Panc1 (cell line): ENCODE measurements around the gene LAMP2. TPM values are rescaled to one million over a fixed set of nuclear protein-coding genes. Genes with fewer than 3 reads are reported as not detected.

Source experiments
- ATAC-seq: fragments of 200-7000 bp; cut with Tn5 transposase; 2 replicates; pipeline ENCODE4 v1.9.1; 2020; ENCODE audit warnings: mild to moderate bottlenecking, moderate library complexity
- BruUV-seq: library from RNA; stranded (reverse); fragments of 400-500 nt; replicated peaks from 2 replicates; lab custom pipeline; 2021; lab: Mats Ljungman, UMichigan
- CTCF ChIA-PET: fragments of 300-600 bp; sonication (Branson Sonifier 250); formaldehyde crosslinking; loops from one replicate; lab custom pipeline; 2022; ENCODE audit warnings: antibody characterized with exemption; lab: Charles Lee
- POLR2A ChIA-PET: fragments of 300-600 bp; sonication (Branson Sonifier 250); formaldehyde crosslinking; loops from one replicate; lab custom pipeline; 2022; ENCODE audit warnings: antibody characterized with exemption; lab: Charles Lee
- DNase-seq: peaks from one replicate; pipeline ENCODE4 v3.0.0-alpha.2; 2010; ENCODE audit warnings: low read depth, low spot score
- H3K27ac ChIP-seq: 2 replicates; pipeline ENCODE4 v1.5.1; 2011; ENCODE audit warnings: mild to moderate bottlenecking, low read length, inconsistent platforms
- H3K27me3 ChIP-seq: fragments of 200-500 bp; sonication (Bioruptor generic); 2 replicates; pipeline ENCODE4 v1.6.0; 2014; ENCODE audit warnings: low read length, inconsistent platforms; ENCODE audit not compliant: control insufficient read depth, insufficient read depth
- H3K36me3 ChIP-seq: fragments of 200-500 bp; sonication (Bioruptor generic); 2 replicates; pipeline ENCODE4 v1.5.1; 2014; ENCODE audit warnings: inconsistent platforms, mild to moderate bottlenecking, low read length, moderate library complexity; ENCODE audit not compliant: control insufficient read depth, insufficient read depth
- H3K4me1 ChIP-seq: 2 replicates; pipeline ENCODE4 v1.5.1; 2011; ENCODE audit warnings: inconsistent platforms, mild to moderate bottlenecking, low read length, moderate library complexity; ENCODE audit not compliant: control insufficient read depth, insufficient read depth
- H3K4me3 ChIP-seq, 2 experiments: 2 replicates each; pipeline ENCODE4 v1.5.1; 2011 to 2012; ENCODE audit warnings: low read depth in 2 of 2, low read length in 2 of 2, mild to moderate bottlenecking in 2 of 2, inconsistent platforms in 1 of 2, moderate library complexity in 1 of 2
- H3K9me3 ChIP-seq: fragments of 200-500 bp; sonication (Bioruptor generic); 2 replicates; pipeline ENCODE4 v1.5.1; 2014; ENCODE audit warnings: low read depth, mild to moderate bottlenecking, inconsistent platforms, low read length, moderate library complexity; ENCODE audit not compliant: control insufficient read depth, insufficient read depth
- CTCF ChIP-seq: fragments of 450-650 bp; IDR thresholded peaks from 2 replicates; pipeline ENCODE4 v1.5.1; 2017; ENCODE audit warnings: mild to moderate bottlenecking
- POLR2AphosphoS5 ChIP-seq: IDR thresholded peaks from 2 replicates; pipeline ENCODE4 v1.6.1; 2012; ENCODE audit warnings: mild to moderate bottlenecking, low read depth, low read length, moderate library complexity
- REST ChIP-seq, 2 experiments: IDR thresholded peaks; 2 replicates each; pipeline ENCODE4 v1.6.1; 2011 to 2012; ENCODE audit warnings: low read depth in 2 of 2, control low read depth in 1 of 2, low read length in 1 of 2, mild to moderate bottlenecking in 1 of 2, moderate library complexity in 1 of 2; ENCODE audit not compliant: insufficient read depth in 1 of 2
- SIN3A ChIP-seq: IDR thresholded peaks from 2 replicates; pipeline ENCODE4 v1.6.1; 2012; ENCODE audit warnings: low read depth, mild to moderate bottlenecking, low read length, moderate library complexity, borderline replicate concordance; ENCODE audit not compliant: insufficient read depth
- TCF7L2 ChIP-seq: IDR thresholded peaks from 2 replicates; pipeline ENCODE4 v1.6.1; 2011; ENCODE audit warnings: mild to moderate bottlenecking, low read depth, low read length, inconsistent platforms
- in situ Hi-C: cut with HindIII; loops from 2 replicates; pipeline ENCODE4 v1.10.0; 2016; ENCODE audit warnings: low sequenced_read_pairs, low pct_unique_long_range_greater_than_20kb
- intact Hi-C: fragments of 100-400 bp; cut with micrococcal nuclease; formaldehyde crosslinking; loops from one replicate; pipeline ENCODE4 v1.10.0; 2022; ENCODE audit not compliant: unreplicated experiment
- total RNA-seq: library from RNA; stranded (reverse); gene quantifications from one replicate; pipeline ENCODE4 v1.2.1, GENCODE V29; 2021; ENCODE audit not compliant: unreplicated experiment

Gene LAMP2
- total RNA-seq, 1 experiment from 2014 or later, result 243 TPM

- POLR2A ChIA-PET, result no interaction called here
- H3K27me3 ChIP-seq, result no peaks in the 10 kb centered on the region
- CTCF ChIA-PET, result no interaction called here
- no TSS peak for BruUV-seq
- in situ Hi-C loops (no loop called here), intact Hi-C loops (no loop called here)
- H3K36me3 ChIP-seq, result no peaks in the 10 kb centered on the region
- H3K4me3 ChIP-seq, result no peak overlapping the region
- TF ChIP-seq POLR2AphosphoS5, result no peak
- TF ChIP-seq REST (IDR thresholded peaks at IDR 0.05; ENCODE audit: insufficient read depth in 1 of 2, low read depth in 2 of 2, low read length in 1 of 2), result no peak
- TF ChIP-seq TCF7L2, result no peak
- TF ChIP-seq SIN3A, result no peak
- TF ChIP-seq CTCF, result no peak
- no peaks in the 10 kb centered on the region for H3K9me3 ChIP-seq
- ATAC-seq, result no peak
- peaks cover 12% of the 10 kb centered on the region for H3K4me1 ChIP-seq
- H3K27ac ChIP-seq, result no peak overlapping the region
- DNase-seq, result no peak
These were observed 4.7 kb downstream of the LAMP2 start for GRCh38 chrX:120464411-120464810.

- in situ Hi-C loops, result no loop called here
- no peaks in the 10 kb centered on the region for H3K9me3 ChIP-seq
- TF ChIP-seq CTCF (no peak), TCF7L2 (no peak), REST (IDR thresholded peaks at IDR 0.05; ENCODE audit: insufficient read depth in 1 of 2, low read depth in 2 of 2, low read length in 1 of 2) (no peak), POLR2AphosphoS5 (no peak), SIN3A (no peak)
- H3K4me3 ChIP-seq, result no peak overlapping the region
- H3K27ac ChIP-seq, result no peak overlapping the region
- no TSS peak for BruUV-seq
- ChIA-PET POLR2A (no interaction called here), CTCF (no interaction called here)
- H3K4me1 ChIP-seq, result peaks cover 18% of the 10 kb centered on the region
- H3K36me3 ChIP-seq, result no peaks in the 10 kb centered on the region
- intact Hi-C loops, result no loop called here
- DNase-seq (no peak), ATAC-seq (no peak)
- H3K27me3 ChIP-seq, result no peaks in the 10 kb centered on the region
These were observed 5.9 kb downstream of the LAMP2 start for GRCh38 chrX:120463241-120463640.
